GM19468 (cell line): ENCODE measurements around the gene RNF166.
A peak's percentile ranks its signal among the peaks of the same experiment; 100 is the strongest.
"Not testable (repeated sequence)": the region's sequence is repeated elsewhere in the genome, so short reads cannot be mapped to it uniquely, and the experiment has no call there.

Experiments used
- ATAC-seq: cut with Tn5 transposase; IDR thresholded peaks from one replicate; pipeline ENCODE4 v1.9.1; 2021; ENCODE audit warnings: mild to moderate bottlenecking, moderate library complexity, moderate number of reproducible peaks; ENCODE audit not compliant: unreplicated experiment; ENCODE audit errors: extremely low read depth

The RNF166 gene

GRCh38 chr16:88681084-88681680, 25.0 kb downstream of the RNF166 start:
- no peak for ATAC-seq

DNA sequence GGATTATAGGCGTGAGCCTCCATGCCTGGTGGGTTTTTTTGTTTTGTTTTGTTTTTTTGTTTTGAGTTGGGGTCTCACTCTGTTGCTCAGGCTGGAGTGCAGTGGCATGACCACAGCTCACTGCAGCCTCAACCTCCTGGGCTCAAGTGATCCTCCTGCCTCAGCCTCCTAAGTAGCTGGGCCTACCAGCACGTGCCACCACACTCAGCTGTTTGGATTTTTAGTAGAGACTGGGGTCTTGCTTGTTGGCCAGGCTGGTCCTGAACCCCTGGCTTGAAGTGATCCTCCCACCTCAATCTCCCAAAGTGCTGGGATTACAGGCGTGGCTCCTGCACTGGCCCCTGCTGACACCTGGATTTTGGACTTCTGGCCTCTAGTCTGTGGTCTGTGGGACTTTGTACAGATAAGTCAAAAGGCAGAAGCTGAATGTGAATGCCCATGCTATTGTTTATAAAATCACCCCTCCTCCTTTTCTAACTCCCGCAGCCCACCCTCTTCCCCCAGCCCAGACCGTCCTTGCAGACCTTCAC, 25.6 kb downstream of the RNF166 start:
- no peak for ATAC-seq

- no peak for ATAC-seq
Observed at GRCh38 chr16:88678224-88678979, 27.8 kb downstream of the RNF166 start.

- no peak for ATAC-seq
Observed at GRCh38 chr16:88677721-88678120, 28.5 kb downstream of the RNF166 start.

DNA sequence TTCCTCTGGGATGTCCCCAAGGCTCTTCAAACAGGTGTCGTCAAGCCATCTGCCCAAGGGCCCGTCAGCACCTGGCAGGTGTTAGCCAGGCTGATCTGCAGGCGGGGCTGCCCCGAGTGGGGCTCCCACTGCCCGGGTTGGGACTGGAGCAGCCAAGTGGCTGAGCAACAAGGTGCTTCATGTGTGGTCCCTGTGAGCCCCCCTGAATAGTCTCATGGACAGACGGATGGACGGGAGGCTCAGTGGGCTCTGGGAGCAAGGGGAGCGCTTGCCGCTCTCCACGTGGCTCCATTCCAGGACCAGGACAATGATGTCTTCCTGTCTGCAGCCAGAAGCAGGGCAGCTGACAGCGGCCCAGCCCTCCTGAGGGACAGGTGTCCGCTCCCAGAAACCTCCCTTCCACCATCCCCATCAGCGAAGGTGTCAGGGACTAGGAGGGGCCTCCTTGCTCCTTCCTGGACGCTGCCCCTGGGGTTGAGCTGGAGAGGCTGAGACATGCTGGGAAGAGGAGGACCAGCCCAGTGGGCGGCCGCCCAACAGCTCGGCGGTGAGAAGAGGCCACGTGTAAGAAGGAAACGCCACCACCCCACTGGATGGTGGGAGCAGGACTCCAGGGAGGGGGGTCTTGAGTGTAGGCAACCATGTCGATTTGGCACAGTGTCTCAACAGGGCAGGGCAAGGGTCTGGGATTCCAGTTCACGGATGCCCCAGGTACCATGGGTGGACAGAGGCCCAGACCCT, 29.5 kb downstream of the RNF166 start:
- ATAC-seq = no peak

GRCh38 chr16:88673716-88674379, 32.4 kb downstream of the RNF166 start:
- no peak for ATAC-seq

GRCh38 chr16:88672776-88673175, 33.4 kb downstream of the RNF166 start:
- no peak for ATAC-seq

DNA sequence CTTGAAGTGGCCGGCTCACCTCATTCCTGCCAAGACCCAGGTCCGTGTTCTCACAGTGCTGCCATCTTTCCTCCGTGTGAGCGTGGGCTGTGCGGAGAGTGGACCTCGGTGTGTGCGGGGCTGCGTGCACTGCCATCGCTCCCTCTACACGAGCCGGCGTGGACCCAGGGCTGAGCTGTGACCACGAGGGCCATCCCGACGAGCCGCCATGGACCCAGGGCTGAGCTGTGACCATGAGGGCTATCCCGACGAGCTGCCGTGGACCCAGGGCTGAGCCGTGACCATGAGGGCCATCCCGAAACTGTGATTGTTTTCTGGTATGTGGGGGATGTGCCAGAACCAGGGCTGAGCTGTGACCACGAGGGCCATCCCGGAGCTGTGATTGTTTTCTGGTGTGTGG, 34.4 kb downstream of the RNF166 start:
- ATAC-seq = no peak

- ATAC-seq = no peak
Observed at GRCh38 chr16:88669980-88670379, 36.2 kb downstream of the RNF166 start.

GRCh38 chr16:88669493-88669892, 36.7 kb downstream of the RNF166 start:
- not testable (repeated sequence) for ATAC-seq

- no peak for ATAC-seq
Observed at GRCh38 chr16:88667461-88667860, 38.7 kb downstream of the RNF166 start.

GRCh38 chr16:88665570-88665969, 40.6 kb downstream of the RNF166 start:
- no peak for ATAC-seq

DNA sequence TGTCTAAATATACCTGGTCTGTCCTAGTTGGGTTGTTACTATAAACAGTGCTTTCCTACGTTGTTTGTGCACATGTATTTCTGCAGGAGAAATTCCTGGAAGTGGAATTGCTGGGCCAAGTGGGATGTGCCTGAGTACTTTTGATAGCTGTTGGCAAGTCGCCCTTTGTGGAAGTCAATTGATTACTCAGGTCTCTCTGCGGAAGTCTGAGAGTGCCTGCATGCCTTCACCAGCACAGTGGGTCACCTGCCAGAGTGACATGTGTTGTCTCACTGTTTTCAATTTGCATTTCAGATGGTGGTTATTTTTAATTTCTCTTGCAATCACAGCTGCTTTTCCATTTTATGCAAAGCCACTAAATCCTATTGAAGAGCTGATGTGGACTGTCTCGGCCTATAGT, 41.1 kb downstream of the RNF166 start:
- no peak for ATAC-seq

DNA sequence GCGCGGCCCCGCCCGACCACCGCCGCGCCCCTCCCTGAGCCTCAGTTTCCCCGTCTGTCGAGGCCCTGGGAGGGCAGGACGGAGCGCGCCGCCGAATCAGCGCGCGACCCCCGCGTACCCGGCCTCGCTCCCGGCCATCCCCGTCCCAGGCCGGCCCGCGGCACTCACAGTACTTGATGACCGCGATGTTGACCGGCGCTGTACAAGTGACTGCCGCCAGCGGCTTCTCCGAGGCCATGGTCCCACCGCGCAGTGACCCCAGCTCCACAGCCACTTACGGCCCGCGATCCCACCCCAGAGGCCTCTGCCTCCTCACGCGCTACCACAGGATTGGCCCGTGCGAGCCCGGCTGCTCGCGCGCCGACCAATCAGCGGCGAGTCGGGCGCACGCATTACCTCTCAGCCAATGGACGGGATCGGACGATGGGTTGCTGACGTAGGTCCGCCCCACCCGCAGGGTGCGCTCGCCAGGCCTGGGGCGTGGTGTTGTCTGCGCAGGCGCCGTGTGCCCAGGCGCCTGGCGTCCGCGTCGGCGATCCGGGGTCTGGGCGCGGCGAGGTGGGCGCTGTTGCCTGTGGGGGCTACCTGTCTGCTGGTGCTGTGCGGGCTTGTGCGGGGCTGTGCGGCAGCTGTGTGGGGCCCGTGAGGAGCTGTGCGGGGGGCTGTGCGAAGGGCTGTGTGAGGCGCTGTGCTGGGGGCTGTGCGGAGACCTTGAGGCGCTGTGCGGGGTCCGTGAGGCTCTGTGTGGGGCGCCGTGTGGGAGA, 43.2 kb downstream of the RNF166 start, which contains the start of gene MVD:
Gene MVD (minus strand): TSS at position 249 of the 764 bp plus-strand sequence. CDS start 11 bp downstream, at position 238.
- ATAC-seq = peak; percentile 94

GRCh38 chr16:88662222-88662842, 43.9 kb downstream of the RNF166 start:
- no peak for ATAC-seq

GRCh38 chr16:88661468-88661867, 44.7 kb downstream of the RNF166 start:
- ATAC-seq = no peak

- no peak for ATAC-seq
Observed at GRCh38 chr16:88659160-88659559, 47.0 kb downstream of the RNF166 start.

DNA sequence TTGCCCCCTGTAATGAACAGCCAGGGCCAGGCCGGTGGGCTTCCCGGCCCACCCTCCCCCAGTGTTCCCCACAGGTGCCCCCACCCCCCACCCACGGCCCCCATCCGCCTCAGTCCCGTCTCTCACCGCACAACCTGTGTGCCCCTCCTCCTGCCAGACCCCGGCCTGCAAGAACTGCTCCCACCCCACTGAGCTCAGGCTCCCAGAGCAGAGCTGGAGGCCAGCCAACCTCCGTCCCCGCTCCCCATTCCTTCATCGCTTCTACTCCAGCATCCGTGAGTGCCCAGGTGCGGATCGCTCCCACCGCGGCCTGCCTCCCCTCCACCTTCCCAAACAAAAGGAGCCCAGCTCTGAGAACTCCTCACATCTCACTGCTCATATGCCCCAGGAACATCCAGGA, 47.5 kb downstream of the RNF166 start:
- no peak for ATAC-seq

GRCh38 chr16:88657371-88657770, 48.8 kb downstream of the RNF166 start:
- ATAC-seq = no peak
